OCI-LY7 (cell line): ENCODE data around the gene KCNIP3.

Source experiments
- CTCF ChIP-seq: fragments of 200-600 bp; sonication (generic); conservative IDR thresholded peaks from 2 replicates; pipeline ENCODE4 v1.5.1; 2014; ENCODE audit warnings: mild to moderate bottlenecking, antibody characterized with exemption, low read length, moderate library complexity, mixed read lengths
- EZH2phosphoT487 ChIP-seq: fragments of 200-600 bp; sonication (generic); IDR thresholded peaks from 2 replicates; pipeline ENCODE4 v1.6.1; 2018; ENCODE audit warnings: low read depth, borderline replicate concordance, mild to moderate bottlenecking, mixed run types, antibody characterized with exemption, low read length, moderate library complexity, mixed read lengths

DNA sequence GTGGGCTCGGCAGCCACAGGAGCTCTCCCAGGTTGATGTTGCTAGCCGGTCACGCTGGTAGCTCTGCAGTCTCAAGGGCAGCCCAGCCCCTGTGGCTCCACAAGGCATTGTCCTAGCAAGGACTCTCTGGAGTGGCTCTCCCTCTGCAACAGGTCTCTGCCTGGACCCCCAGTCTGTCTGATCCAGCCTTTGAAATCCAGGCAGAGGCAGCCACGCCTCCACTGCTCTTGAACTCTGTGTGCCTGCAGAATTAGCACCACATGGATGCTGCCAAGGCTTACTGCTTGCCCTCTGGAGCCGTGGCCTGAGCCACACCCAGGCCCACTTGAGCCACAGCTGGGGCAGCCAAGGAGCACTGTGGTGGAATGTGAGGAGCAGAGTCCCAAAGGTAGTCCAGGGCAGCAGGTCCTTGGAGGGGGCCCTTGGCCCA, 62.4 kb downstream of the KCNIP3 start:
- TF ChIP-seq CTCF = no peak
- TF ChIP-seq EZH2phosphoT487 = no peak
